ENCODE measurements around the gene CAB39L.

Gene CAB39L

GRCh38 chr13:49271264-49271663 lies 172.6 kb downstream of the CAB39L start:
- DNase-seq, result no peak

GRCh38 chr13:49265822-49266221 lies 178.0 kb downstream of the CAB39L start:
- DNase-seq, result no peak

GRCh38 chr13:49262634-49263033 lies 181.2 kb downstream of the CAB39L start:
- DNase-seq, result no peak

- DNase-seq, result no peak
These were observed 184.3 kb downstream of the CAB39L start for GRCh38 chr13:49259586-49259985.
